NCI-H748 treated with DMSO at 0.1 percent for 48 hours (cell line): ENCODE results near the gene GNA15.
"Not testable (repeated sequence)": the region's sequence is repeated elsewhere in the genome, so short reads cannot be mapped to it uniquely, and the experiment has no call there.

Experiments
- DNase-seq: peaks from one replicate; lab custom pipeline; 2025; lab: John Stamatoyannopoulos, UW

Gene GNA15

GRCh38 chr19:3149526-3150505 lies 14.0 kb downstream of the GNA15 start:
- DNase-seq, result no peak

GRCh38 chr19:3150739-3151329 lies 15.0 kb downstream of the GNA15 start:
- no peak for DNase-seq

GRCh38 chr19:3151563-3152418 lies 16.0 kb downstream of the GNA15 start:
- no peak for DNase-seq

- no peak for DNase-seq
Observed at GRCh38 chr19:3152419-3152780, 16.6 kb downstream of the GNA15 start.

- DNase-seq, result no peak
Observed at GRCh38 chr19:3153286-3154230, 17.7 kb downstream of the GNA15 start.

GRCh38 chr19:3154447-3154846 lies 18.6 kb downstream of the GNA15 start:
- DNase-seq, result not testable (repeated sequence)

- no peak for DNase-seq
Observed at GRCh38 chr19:3154957-3155736, 19.3 kb downstream of the GNA15 start.

- no peak for DNase-seq
Observed at GRCh38 chr19:3157096-3157845, 21.4 kb downstream of the GNA15 start.

GRCh38 chr19:3159565-3159964 lies 23.7 kb downstream of the GNA15 start:
- DNase-seq, result no peak

- no peak for DNase-seq
Observed at GRCh38 chr19:3160219-3160618, 24.4 kb downstream of the GNA15 start.

- DNase-seq, result no peak
Observed at GRCh38 chr19:3161453-3161852, 25.6 kb downstream of the GNA15 start.

GRCh38 chr19:3162418-3163229 lies 26.8 kb downstream of the GNA15 start:
- no peak for DNase-seq

- DNase-seq, result peak; percentile 15
Observed at GRCh38 chr19:3163230-3163886, 27.5 kb downstream of the GNA15 start.

- no peak for DNase-seq
Observed at GRCh38 chr19:3163943-3164342, 28.1 kb downstream of the GNA15 start.

- no peak for DNase-seq
Observed at GRCh38 chr19:3167533-3168272, 31.9 kb downstream of the GNA15 start.

- DNase-seq, result no peak
Observed at GRCh38 chr19:3171894-3172672, 36.2 kb downstream of the GNA15 start.

GRCh38 chr19:3172673-3173000 lies 36.8 kb downstream of the GNA15 start:
- not testable (repeated sequence) for DNase-seq
